Endothelial cell of umbilical vein (primary cell): ENCODE measurements around the gene DRD1. TPM values are rescaled to one million over a fixed set of nuclear protein-coding genes. Genes with fewer than 3 reads are reported as not detected.

ENCODE experiments used
- BruUV-seq: library from RNA; stranded (reverse); fragments of 400-500 nt; replicated peaks from 2 replicates; lab custom pipeline; 2021; lab: Mats Ljungman, UMichigan
- CTCF ChIA-PET: fragments of 300-600, 350-600 bp; sonication (Branson Sonifier 250); formaldehyde crosslinking; loops from one replicate; lab custom pipeline; 2021; ENCODE audit warnings: antibody characterized with exemption, inconsistent platforms; lab: Charles Lee
- POLR2A ChIA-PET: fragments of 300-600, 350-600 bp; sonication (Branson Sonifier 250); formaldehyde crosslinking; loops from one replicate; lab custom pipeline; 2021; ENCODE audit warnings: antibody characterized with exemption, inconsistent platforms; lab: Charles Lee
- DNase-seq: peaks from one replicate; pipeline ENCODE4 v3.0.0-alpha.2; 2011; ENCODE audit warnings: low read depth, low spot score
- FAIRE-seq: peaks from 2 replicates; lab custom pipeline; 2011; peaks lifted over from hg19 to GRCh38; lab: Jason Lieb, UNC
- H2AFZ ChIP-seq: 2 replicates; pipeline ENCODE4 v1.6.0; 2012; ENCODE audit warnings: low read depth, low read length, control low read depth, inconsistent platforms
- H3K27ac ChIP-seq: 2 replicates; pipeline ENCODE4 v1.5.1; 2011; ENCODE audit warnings: low read depth, mild to moderate bottlenecking, control low read depth, low read length, moderate library complexity; ENCODE audit not compliant: insufficient read depth
- H3K27me3 ChIP-seq, 2 experiments: 2 replicates each; pipeline versions ENCODE4 v1.6.0 to v1.6.1; 2011; ENCODE audit warnings: low read length in 2 of 2, mixed read lengths in 1 of 2; ENCODE audit not compliant: control insufficient read depth in 2 of 2, insufficient read depth in 2 of 2
- H3K36me3 ChIP-seq, 2 experiments: 2 replicates in 1 of 2; 3 replicates in 1 of 2; pipeline ENCODE4 v1.5.1; 2011; ENCODE audit warnings: low read length in 2 of 2, mild to moderate bottlenecking in 1 of 2, moderate library complexity in 1 of 2; ENCODE audit not compliant: control insufficient read depth in 2 of 2, insufficient read depth in 2 of 2; ENCODE audit errors: extremely low read depth in 1 of 2
- H3K4me1 ChIP-seq: 3 replicates; pipeline ENCODE4 v1.5.1; 2011; ENCODE audit warnings: mild to moderate bottlenecking, low read length; ENCODE audit not compliant: control insufficient read depth, insufficient read depth; ENCODE audit errors: extremely low read depth
- H3K4me2 ChIP-seq: 2 replicates; pipeline ENCODE4 v1.6.1; 2011; ENCODE audit warnings: low read length, control low read depth, mixed read lengths; ENCODE audit not compliant: insufficient read depth
- H3K4me3 ChIP-seq, 3 experiments: fragments of 200-600 bp in 1 of 3; sonication (generic), shearing (Covaris generic) in 1 of 3; replicated peaks in 1 of 3; 2 replicates each; pipeline ENCODE4 v1.5.1; 2011 to 2016; ENCODE audit warnings: control low read depth in 3 of 3, low read length in 3 of 3, mild to moderate bottlenecking in 2 of 3, inconsistent platforms in 1 of 3, low read depth in 1 of 3, moderate library complexity in 1 of 3; ENCODE audit not compliant: insufficient read depth in 1 of 3
- H3K79me2 ChIP-seq: 2 replicates; pipeline ENCODE4 v1.6.0; 2012; ENCODE audit warnings: low read length, inconsistent platforms; ENCODE audit not compliant: control insufficient read depth, insufficient read depth
- H3K9ac ChIP-seq: replicated peaks from 2 replicates; pipeline ENCODE3; 2011; ENCODE audit warnings: low read length, control low read depth; ENCODE audit not compliant: insufficient read depth; ENCODE audit errors: extremely low read depth
- H3K9me1 ChIP-seq: replicated peaks from 3 replicates; pipeline ENCODE4 v1.6.0; 2011; ENCODE audit warnings: mild to moderate bottlenecking, low read length; ENCODE audit not compliant: control insufficient read depth, insufficient read depth; ENCODE audit errors: extremely low read depth
- H3K9me3 ChIP-seq: replicated peaks from 2 replicates; pipeline ENCODE4 v1.5.1; 2012; ENCODE audit warnings: low read length, inconsistent platforms; ENCODE audit not compliant: control insufficient read depth, insufficient read depth
- H4K20me1 ChIP-seq: replicated peaks from 2 replicates; pipeline ENCODE3; 2011; ENCODE audit warnings: mild to moderate bottlenecking, low read length; ENCODE audit not compliant: control insufficient read depth, insufficient read depth; ENCODE audit errors: extremely low read depth
- EZH2 ChIP-seq: IDR thresholded peaks from 2 replicates; pipeline ENCODE4 v1.6.1; 2012; ENCODE audit warnings: borderline replicate concordance, low read depth, mild to moderate bottlenecking, moderate library complexity, low read length, inconsistent platforms; ENCODE audit not compliant: severe bottlenecking
- FOS ChIP-seq: IDR thresholded peaks from 2 replicates; pipeline ENCODE4 v1.6.1; 2011; ENCODE audit warnings: mild to moderate bottlenecking, low read length, moderate library complexity, borderline replicate concordance; ENCODE audit not compliant: insufficient read depth
- GATA2 ChIP-seq: IDR thresholded peaks from 2 replicates; pipeline ENCODE4 v1.7.0; 2011; ENCODE audit warnings: low read depth, mild to moderate bottlenecking, moderate library complexity, mixed read lengths, low read length; ENCODE audit not compliant: insufficient read length, insufficient read depth
- JUN ChIP-seq: IDR thresholded peaks from 2 replicates; pipeline ENCODE4 v1.6.1; 2011; ENCODE audit warnings: borderline replicate concordance, low read depth; ENCODE audit not compliant: insufficient read length, insufficient read depth
- MYC ChIP-seq: IDR thresholded peaks from one replicate; pipeline ENCODE4 v1.6.1; 2011; ENCODE audit warnings: mild to moderate bottlenecking, low read depth, low read length
- POLR2A ChIP-seq: IDR thresholded peaks from 2 replicates; pipeline ENCODE4 v1.6.1; 2012; ENCODE audit warnings: low read depth, mild to moderate bottlenecking, control low read depth, low read length
- POLR2AphosphoS5 ChIP-seq: IDR thresholded peaks from 2 replicates; pipeline ENCODE4 v1.6.1; 2012; ENCODE audit warnings: low read depth, mild to moderate bottlenecking, control low read depth, low read length, moderate library complexity; ENCODE audit not compliant: insufficient read depth
- dilution Hi-C: fragments of 300-500 bp; cut with MboI; formaldehyde crosslinking; loops from one replicate; pipeline ENCODE4 v1.15.0; 2019; ENCODE audit warnings: low sequenced_read_pairs; ENCODE audit not compliant: extremely low pct_ligation_motif_present
- intact Hi-C: fragments of 100-400 bp; cut with micrococcal nuclease; formaldehyde crosslinking; loops from one replicate; pipeline ENCODE4 v1.10.0; 2022
- polyA plus RNA-seq, 4 experiments: library from polyadenylated mRNA; depleted of rRNA in 3 of 4; stranded (reverse) in 3 of 4; unstranded in 1 of 4; fragments of >200 nt; gene quantifications; 2 replicates each; pipeline versions ENCODE4 v1.2.1 to v1.2.3, GENCODE V29; 2011 to 2012; ENCODE audit warnings: missing spikeins in 1 of 4
- total RNA-seq: library from RNA; stranded (reverse); gene quantifications from 2 replicates; pipeline ENCODE4 v1.2.3, GENCODE V29; 2021
- TF ChIP-seq, protein P1 (sequence below), 2 donors: IDR thresholded peaks; 1 replicate in 1 of 2; 2 replicates in 1 of 2; pipeline ENCODE4 v1.5.1; 2011; ENCODE audit warnings: low read length in 2 of 2, mild to moderate bottlenecking in 2 of 2, moderate library complexity in 2 of 2, control low read depth in 1 of 2, inconsistent platforms in 1 of 2, low read depth in 1 of 2; ENCODE audit not compliant: insufficient read depth in 1 of 2; ENCODE audit errors: extremely low read depth in 1 of 2

DRD1 gene
- total and polyA plus RNA-seq, 2 donors (not counting 3 experiments of a cell fraction or from before 2014, with no cell fraction given), result not detected

DNA sequence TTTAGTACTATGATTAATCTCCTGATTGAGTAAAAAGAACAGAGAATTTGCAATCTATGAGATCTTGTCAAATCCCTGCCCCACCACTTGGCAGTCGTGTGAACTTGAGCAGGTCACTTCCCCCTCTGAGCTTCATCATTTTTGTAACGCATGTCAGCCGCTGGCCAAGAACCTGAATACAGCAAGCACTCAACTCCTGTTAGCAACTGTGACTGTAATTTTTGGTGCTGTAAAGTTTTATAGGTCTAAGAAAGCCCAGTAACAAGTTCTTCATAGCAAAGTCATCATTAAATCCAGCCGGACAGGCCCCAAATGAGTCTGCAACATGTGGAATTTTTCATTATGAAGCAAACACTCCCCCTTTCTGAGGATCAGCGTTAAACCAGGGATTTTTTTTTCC, 49.4 kb downstream of the DRD1 start:
- Histone ChIP-seq H3K9me1 (no peaks in the 10 kb centered on the region), H3K9ac (no peak overlapping the region), H3K27me3 (no peaks in the 10 kb centered on the region), H3K9me3 (no peaks in the 10 kb centered on the region), H3K79me2 (no peaks in the 10 kb centered on the region), H2AFZ (no peak overlapping the region), H3K4me2 (no peak overlapping the region), H3K36me3 (no peaks in the 10 kb centered on the region), H3K27ac (no peak overlapping the region), H4K20me1 (no peaks in the 10 kb centered on the region), H3K4me3 (no peak overlapping the region), H3K4me1 (no peaks in the 10 kb centered on the region)
- ChIA-PET CTCF (no interaction called here), POLR2A (no interaction called here)
- no peak for DNase-seq
- TF ChIP-seq JUN, result no peak
- no peak for TF ChIP-seq FOS
- TF ChIP-seq MYC, result no peak
- dilution Hi-C loops, result no loop called here
- no peak for FAIRE-seq
- intact Hi-C loops, result no loop called here
- BruUV-seq, result no TSS peak

DNA sequence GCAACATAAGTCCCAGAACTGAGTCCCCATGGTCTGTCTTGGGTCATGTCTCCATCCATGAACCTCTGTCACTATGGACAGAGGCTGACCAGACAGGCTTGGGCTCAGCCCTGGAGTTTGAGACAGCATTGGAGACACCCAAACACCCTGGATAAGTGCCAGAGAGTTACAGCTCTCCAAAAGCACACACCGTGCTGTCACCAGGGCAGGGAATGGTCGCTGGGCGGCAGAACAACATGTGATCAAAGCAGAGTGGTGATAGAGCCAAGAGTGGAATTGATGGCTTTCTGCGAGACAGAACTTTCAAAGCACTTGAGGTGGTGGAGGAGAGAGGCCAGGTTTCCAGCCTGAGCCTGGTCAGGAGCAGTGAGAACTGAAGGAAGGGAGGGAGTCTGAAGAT, 50.1 kb downstream of the DRD1 start:
- H2AFZ ChIP-seq, result no peak overlapping the region
- no peaks in the 10 kb centered on the region for H3K36me3 ChIP-seq
- no peak overlapping the region for H3K4me3 ChIP-seq
- H3K27me3 ChIP-seq, result no peaks in the 10 kb centered on the region
- H3K9me3 ChIP-seq, result no peaks in the 10 kb centered on the region
- H3K4me1 ChIP-seq, result no peaks in the 10 kb centered on the region
- ChIA-PET POLR2A (no interaction called here), CTCF (no interaction called here)
- FAIRE-seq (no peak), DNase-seq (no peak)
- no TSS peak for BruUV-seq
- H4K20me1 ChIP-seq, result no peaks in the 10 kb centered on the region
- TF ChIP-seq FOS (no peak), POLR2A (no peak), MYC (no peak), GATA2 (no peak), POLR2AphosphoS5 (no peak), EZH2 (no peak), JUN (no peak)
- TF ChIP-seq, protein P1, sequence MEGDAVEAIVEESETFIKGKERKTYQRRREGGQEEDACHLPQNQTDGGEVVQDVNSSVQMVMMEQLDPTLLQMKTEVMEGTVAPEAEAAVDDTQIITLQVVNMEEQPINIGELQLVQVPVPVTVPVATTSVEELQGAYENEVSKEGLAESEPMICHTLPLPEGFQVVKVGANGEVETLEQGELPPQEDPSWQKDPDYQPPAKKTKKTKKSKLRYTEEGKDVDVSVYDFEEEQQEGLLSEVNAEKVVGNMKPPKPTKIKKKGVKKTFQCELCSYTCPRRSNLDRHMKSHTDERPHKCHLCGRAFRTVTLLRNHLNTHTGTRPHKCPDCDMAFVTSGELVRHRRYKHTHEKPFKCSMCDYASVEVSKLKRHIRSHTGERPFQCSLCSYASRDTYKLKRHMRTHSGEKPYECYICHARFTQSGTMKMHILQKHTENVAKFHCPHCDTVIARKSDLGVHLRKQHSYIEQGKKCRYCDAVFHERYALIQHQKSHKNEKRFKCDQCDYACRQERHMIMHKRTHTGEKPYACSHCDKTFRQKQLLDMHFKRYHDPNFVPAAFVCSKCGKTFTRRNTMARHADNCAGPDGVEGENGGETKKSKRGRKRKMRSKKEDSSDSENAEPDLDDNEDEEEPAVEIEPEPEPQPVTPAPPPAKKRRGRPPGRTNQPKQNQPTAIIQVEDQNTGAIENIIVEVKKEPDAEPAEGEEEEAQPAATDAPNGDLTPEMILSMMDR (IDR thresholded peaks at IDR 0.05; ENCODE audit: extremely low read depth in 1 of 2, insufficient read depth in 1 of 2, low read depth in 1 of 2, low read length in 2 of 2), result no peak
- no peak overlapping the region for H3K9ac ChIP-seq
- no peaks in the 10 kb centered on the region for H3K9me1 ChIP-seq
- H3K27ac ChIP-seq, result no peak overlapping the region
- H3K4me2 ChIP-seq, result no peak overlapping the region
- H3K79me2 ChIP-seq, result no peaks in the 10 kb centered on the region
- intact Hi-C loops, result no loop called here
- dilution Hi-C loops, result no loop called here
